OCI-M2 (cell line): Measurements from ENCODE around the gene SMAD3.
"Not testable (repeated sequence)": the region's sequence is repeated elsewhere in the genome, so short reads cannot be mapped to it uniquely, and the experiment has no call there.

Source experiments
- DNase-seq: peaks from one replicate; lab custom pipeline; 2025; ENCODE audit not compliant: unreplicated experiment; lab: John Stamatoyannopoulos, UW

The SMAD3 gene

GRCh38 chr15:67108122-67108961, 42.9 kb downstream of the SMAD3 start:
- no peak for DNase-seq

DNA sequence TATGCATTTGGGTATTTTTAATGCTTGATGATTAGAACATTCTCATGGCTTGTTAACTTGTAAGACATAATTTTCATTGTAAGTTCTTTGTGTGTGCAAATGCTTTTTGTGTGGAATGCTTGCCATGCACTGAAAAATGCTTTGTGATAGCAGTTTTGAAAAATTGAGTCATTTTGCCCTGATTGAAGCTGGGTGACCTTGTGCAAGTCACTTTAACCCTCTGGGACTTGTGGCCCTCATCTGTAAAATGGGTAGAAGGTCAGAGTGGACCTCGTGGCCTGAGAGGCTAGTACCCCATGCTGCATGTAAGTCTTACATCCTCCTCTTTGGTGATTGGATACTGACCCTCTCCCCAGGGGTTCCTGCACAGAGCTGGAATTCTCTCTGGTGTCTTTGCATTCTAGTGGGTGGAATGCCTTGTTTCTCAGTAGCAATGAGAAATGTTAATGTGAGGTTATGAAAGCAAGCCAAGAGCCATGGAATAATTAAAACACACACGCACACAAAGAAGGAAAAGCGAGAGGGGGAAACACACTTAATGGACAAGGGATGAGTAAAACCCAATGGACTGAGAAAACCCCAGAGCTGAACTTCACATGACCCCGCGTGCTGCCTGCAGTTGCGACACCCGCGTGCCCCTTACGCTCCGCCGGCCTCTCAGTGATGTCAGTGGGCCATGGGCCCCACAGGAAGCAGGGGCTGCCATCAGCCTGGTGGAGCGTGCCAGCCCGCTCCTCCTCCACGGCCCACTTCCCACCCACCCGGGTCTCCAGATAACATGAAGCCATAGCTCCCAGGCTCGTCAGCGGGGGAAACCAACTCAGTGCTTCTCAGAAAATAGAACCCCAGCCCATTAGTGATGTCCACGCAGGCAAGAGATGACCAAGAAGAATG, 44.0 kb downstream of the SMAD3 start:
- DNase-seq: no peak

GRCh38 chr15:67110361-67110781, 45.0 kb downstream of the SMAD3 start:
- no peak for DNase-seq

GRCh38 chr15:67110958-67111864, 45.8 kb downstream of the SMAD3 start:
- no peak for DNase-seq

GRCh38 chr15:67114046-67114445, 48.6 kb downstream of the SMAD3 start:
- no peak for DNase-seq

GRCh38 chr15:67114846-67115585, 49.6 kb downstream of the SMAD3 start:
- no peak for DNase-seq

DNA sequence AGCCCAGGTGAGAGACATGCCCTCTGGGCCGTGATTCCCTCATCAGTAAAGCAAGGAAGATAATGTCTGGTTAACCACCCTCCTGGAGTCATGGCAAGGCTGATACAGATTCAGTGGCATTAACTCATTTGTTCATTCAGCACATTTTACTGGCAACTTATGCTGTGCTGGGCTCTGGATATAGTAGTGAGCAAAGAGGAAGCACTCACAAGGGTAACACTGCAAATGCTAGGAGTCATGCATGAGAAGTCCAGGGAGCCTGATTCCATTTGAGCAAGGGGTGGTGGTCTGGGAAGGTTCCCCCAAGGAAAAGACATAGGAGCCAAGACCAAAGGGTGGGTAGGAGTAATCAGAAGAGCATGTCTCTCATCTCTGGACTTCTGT, 50.2 kb downstream of the SMAD3 start:
- DNase-seq: no peak

DNA sequence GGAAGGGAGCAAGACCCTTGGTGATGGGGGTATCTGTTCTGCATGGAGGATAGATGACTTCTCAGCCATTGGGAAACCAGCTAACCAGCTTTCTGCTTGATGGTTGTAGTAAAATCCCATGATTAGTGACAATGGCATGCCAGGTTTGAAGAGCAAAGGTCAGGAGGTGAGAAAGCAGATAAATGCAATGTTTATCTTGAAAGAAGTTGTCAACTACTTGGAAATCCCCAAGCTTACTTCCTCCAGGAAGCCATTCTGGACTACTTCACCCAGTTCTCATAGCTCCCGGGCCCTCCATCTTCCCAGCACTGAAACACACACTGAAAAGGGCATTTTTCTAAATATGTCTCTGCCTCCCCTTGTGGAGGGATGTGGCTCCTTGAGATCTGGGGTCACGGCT, 51.3 kb downstream of the SMAD3 start:
- DNase-seq: no peak

- no peak for DNase-seq
Observed at GRCh38 chr15:67117370-67117769, 52.0 kb downstream of the SMAD3 start.

- DNase-seq: no peak
Observed at GRCh38 chr15:67118808-67119207, 53.4 kb downstream of the SMAD3 start.

DNA sequence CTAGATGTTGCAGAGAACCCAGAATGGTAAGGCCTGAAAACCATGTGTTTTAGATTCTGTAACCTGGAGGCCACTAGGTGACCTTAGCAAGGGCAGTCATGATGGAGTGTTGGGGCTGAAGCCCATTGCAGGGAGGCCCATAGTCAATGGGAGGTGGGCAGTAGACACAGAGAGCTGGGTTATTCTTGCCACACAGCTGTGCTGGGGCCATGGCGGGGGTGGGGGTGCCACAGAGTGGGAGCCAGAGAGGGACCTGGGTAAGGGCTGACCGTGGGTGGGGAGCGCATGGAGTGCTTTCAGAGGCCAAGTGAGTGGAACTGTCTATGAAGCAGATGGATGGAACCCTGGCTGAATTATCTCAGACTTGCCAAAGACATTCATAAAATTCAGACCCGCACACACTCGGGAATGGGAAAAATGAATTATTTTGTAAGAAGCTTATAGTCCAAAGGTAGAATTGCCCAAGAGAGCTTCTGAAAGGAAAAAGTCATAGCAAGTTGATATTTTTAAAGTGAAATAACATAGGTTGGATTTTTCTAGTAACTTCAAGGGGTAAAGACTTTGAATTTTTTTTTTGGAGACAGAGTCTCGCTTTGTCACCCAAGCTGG, 53.9 kb downstream of the SMAD3 start:
- DNase-seq: no peak

DNA sequence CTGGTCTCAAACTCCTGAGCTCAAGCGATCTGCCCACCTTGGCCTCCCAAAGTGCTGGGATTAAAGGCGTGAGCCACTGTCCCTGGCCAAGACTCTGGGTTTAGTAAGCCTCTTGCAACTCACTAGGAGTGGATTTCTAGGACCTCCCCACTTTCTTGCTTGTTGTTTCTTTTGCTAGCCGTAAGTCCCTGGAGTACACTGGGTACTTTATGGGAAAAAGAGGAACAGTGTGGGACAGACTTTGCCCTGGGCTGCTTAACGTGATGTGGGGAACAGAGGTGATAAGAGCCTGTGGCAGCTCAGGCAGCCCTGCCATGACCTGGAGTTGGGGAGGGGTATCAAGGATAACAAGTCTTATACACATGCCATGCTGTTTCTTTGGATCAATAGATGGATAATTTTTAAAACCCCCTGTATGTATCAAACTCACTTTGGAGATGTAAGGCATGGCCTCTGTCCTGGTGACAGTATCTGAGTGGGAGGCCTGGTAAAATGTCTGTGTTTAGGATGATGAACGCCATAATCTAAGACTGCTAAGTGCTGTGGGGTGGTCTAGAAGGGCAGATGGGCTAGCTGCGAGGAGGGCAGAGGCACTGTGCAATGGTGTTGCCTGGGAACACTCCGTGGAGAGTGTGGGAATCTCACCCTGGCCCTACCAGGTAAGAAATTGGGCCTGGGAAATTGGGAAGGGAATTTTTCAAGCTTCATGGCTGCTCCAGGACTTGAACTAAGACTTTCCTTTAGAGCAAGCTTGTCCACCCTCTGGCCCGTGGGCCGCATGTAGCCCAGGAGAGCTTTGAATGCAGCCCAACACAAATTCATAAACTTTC, 54.8 kb downstream of the SMAD3 start:
- DNase-seq: no peak

DNA sequence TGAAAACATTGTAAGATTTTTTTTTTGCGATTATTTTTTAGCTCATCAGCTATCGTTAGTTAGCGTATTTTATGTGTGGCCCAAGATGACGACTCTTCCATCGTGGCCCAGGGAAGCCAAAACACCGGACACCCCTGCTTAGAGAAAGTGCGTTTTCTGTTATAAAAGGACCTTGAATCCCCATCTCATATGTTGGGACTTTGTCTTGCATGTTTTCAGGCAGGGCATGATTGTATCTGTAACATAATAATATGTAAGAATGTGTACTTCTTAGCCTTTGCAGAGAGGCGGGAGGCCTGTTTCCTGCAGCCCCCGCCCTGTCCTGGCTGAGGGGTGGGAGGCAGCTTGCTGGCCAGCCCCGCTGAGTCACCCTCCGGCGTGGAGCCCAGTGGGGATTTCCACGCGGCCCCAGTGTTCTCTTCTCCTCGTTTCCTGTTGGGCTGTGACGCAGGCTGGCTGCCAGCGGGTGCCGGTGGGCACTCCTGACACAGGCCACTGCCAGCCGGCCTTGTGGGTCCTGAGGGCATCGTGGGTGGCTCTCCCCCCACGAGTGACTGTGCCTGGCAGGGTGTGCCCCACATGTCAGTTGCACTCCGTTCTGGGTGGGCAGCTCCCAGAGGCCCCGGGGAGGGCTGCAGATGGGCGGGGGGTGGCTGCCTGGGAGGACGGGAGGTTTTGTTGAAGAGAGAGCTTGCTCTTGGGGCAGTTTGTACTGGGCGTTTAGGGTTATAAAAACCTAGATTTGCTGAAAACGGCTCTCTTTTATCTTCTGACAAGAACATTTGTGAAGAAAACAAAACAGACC, 55.6 kb downstream of the SMAD3 start:
- DNase-seq: no peak

DNA sequence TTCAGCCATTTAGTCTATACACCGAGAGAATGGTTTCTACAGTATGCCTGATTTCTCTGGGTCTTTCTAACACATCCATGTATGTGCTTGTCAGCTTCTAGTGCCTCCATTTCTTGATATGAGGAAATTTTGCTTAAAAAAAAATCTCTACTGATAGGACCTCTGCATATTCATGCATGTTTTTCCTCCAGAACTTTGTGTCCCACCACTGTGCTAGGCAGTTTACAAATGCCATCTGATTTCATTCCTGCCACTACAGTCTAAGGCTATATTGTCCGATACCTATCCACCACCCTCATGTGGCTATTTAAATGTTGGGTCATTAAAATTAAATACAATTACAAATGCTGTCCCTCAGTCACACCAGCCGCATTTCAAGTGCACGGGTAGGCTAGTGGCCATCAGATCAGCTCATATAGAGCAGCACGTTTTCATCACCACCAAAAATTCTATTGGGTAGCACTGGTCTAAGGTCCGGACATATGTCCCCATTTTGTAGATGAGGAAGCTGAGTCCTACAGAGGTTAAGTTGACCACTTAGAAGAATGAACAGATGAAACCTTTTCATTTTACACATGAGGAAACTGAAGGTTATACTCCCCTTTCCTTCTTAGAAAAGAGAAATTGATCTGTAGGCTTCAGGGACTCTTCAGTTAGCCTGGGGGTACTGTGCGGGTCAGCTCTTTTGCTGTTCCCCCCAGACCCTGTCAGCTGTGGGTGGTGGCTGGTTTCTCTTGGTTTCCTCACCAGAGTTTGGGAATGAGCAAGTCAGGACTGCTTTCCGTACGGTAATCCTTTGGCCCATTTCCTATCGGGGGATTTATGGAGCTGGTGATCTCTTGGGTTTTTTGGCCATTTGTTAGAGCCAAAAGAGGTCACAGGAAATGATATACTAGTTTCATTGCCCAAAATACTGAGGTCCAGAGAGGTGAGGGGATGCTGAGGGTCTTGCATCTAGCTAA, 56.5 kb downstream of the SMAD3 start:
- no peak for DNase-seq

DNA sequence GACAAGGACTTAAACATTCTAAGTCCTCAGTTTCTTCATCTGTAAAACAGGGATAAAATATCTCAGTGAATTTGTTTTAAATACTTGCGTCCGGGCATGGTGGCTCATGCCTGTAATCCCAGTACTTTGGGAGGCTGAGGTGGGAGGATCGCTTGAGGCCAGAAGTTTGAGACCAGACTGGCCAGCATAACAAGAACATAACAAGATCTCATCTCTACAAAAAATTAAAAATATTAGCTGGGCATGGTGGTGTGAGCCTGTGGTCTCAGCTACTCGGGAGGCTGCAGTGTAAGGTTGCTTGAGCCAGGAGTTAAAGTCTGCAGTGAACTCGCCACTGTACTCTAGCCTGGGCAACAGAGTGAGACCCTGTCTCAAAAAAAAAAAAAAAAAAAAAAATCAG, 57.4 kb downstream of the SMAD3 start:
- DNase-seq: not testable (repeated sequence)

DNA sequence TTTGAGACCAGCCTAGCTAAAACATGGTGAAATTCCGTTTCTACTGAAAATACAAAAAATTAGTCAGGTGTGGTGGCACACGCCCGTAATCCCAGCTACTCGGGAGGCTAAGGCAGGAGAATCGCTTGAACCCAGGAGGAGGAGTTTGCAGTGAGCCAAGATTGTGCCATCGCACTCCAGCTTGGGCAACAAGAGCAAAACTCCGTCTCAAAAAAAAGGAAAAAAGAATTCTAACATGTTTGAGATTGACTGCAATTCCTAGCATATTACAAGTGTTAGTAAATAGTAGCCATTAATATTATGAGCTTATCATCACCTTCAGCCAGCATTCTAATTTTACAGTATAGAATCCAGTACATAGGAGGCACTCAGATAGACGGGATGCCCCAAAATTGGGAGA, 57.9 kb downstream of the SMAD3 start:
- DNase-seq: not testable (repeated sequence)

DNA sequence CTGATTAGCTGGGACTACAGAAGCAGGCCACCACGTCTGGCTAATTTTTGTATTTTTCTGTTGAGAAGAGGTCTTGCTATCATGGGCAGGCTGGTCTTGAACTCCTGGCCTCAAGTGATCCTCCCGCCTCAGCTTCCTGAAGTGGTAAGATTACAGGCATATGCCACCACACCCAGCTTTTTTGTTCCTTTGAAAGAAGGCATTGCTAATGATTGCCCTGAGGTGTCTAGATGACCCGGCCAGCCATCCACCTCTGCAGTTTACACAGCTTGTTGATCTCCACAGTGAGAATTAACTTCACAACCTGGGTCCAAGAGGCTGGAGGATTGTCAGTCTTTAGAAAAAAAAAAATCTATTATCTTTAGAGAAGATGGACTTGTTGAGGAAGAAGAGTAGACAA, 58.7 kb downstream of the SMAD3 start:
- no peak for DNase-seq
